Astrocyte (in vitro differentiated cells and primary cell): ENCODE measurements around the gene GMPR2.

Experiments used
- EZH2 ChIP-seq: IDR thresholded peaks from 2 replicates; pipeline ENCODE4 v1.6.1; 2012; ENCODE audit warnings: mild to moderate bottlenecking, low read length, inconsistent platforms; ENCODE audit not compliant: insufficient read depth
- TF ChIP-seq, protein P1 (sequence below): IDR thresholded peaks from 2 replicates; pipeline ENCODE4 v1.5.1; 2011; ENCODE audit warnings: low read depth, mild to moderate bottlenecking, inconsistent platforms, low read length, moderate library complexity; ENCODE audit not compliant: insufficient read depth

- TF ChIP-seq, protein P1, sequence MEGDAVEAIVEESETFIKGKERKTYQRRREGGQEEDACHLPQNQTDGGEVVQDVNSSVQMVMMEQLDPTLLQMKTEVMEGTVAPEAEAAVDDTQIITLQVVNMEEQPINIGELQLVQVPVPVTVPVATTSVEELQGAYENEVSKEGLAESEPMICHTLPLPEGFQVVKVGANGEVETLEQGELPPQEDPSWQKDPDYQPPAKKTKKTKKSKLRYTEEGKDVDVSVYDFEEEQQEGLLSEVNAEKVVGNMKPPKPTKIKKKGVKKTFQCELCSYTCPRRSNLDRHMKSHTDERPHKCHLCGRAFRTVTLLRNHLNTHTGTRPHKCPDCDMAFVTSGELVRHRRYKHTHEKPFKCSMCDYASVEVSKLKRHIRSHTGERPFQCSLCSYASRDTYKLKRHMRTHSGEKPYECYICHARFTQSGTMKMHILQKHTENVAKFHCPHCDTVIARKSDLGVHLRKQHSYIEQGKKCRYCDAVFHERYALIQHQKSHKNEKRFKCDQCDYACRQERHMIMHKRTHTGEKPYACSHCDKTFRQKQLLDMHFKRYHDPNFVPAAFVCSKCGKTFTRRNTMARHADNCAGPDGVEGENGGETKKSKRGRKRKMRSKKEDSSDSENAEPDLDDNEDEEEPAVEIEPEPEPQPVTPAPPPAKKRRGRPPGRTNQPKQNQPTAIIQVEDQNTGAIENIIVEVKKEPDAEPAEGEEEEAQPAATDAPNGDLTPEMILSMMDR = no peak
- TF ChIP-seq EZH2 = no peak
These were observed 3.3 kb downstream of the GMPR2 start for GRCh38 chr14:24235804-24236688.
